Neural cell (in vitro differentiated cells): ENCODE measurements around the gene C2orf42. TPM values are rescaled to one million over a fixed set of nuclear protein-coding genes. Genes with fewer than 3 reads are reported as not detected.

ENCODE experiments used
- H2AFZ ChIP-seq: fragments of 200-600, 300-800 bp; sonication (generic), shearing (Covaris generic); 2 replicates; pipeline ENCODE4 v1.6.0; 2014; ENCODE audit warnings: low read depth, mild to moderate bottlenecking, antibody characterized with exemption, low read length, moderate library complexity
- H3F3A ChIP-seq: fragments of 200-600 bp; shearing (Covaris generic); 2 replicates; pipeline ENCODE4 v1.6.1; 2016; ENCODE audit warnings: mild to moderate bottlenecking, moderate library complexity, mixed read lengths, antibody characterized with exemption, low read length; ENCODE audit not compliant: insufficient read depth, poor library complexity, severe bottlenecking
- H3K27ac ChIP-seq: fragments of 200-600, 300-800 bp; sonication (generic), shearing (Covaris generic); 2 replicates; pipeline ENCODE4 v1.5.1; 2014; ENCODE audit warnings: mild to moderate bottlenecking, low read length, moderate library complexity
- H3K27me3 ChIP-seq: fragments of 300-800, 200-600 bp; sonication (generic), shearing (Covaris generic); 2 replicates; pipeline ENCODE4 v1.6.0; 2014; ENCODE audit warnings: mild to moderate bottlenecking, low read depth, low read length, moderate library complexity; ENCODE audit not compliant: insufficient read depth
- H3K36me3 ChIP-seq: fragments of 300-800, 200-600 bp; sonication (generic), shearing (Covaris generic); 2 replicates; pipeline ENCODE4 v1.5.1; 2014; ENCODE audit warnings: mild to moderate bottlenecking, antibody characterized with exemption, low read length, moderate library complexity; ENCODE audit not compliant: insufficient read depth
- H3K4me2 ChIP-seq: fragments of 300-800, 200-600 bp; sonication (generic), shearing (Covaris generic); 2 replicates; pipeline ENCODE4 v1.6.0; 2014; ENCODE audit warnings: mild to moderate bottlenecking, low read length
- H3K4me3 ChIP-seq: fragments of 300-800, 200-600 bp; sonication (generic), shearing (Covaris generic); 2 replicates; pipeline ENCODE4 v1.5.1; 2014; ENCODE audit warnings: mild to moderate bottlenecking, low read length, moderate library complexity
- H3K79me2 ChIP-seq: fragments of 200-600 bp; shearing (Covaris generic); replicated peaks from 2 replicates; pipeline ENCODE4 v1.6.0; 2014; ENCODE audit warnings: mild to moderate bottlenecking, low read length, moderate library complexity; ENCODE audit not compliant: insufficient read depth
- H3K9ac ChIP-seq: fragments of 300-800, 200-600 bp; sonication (generic), shearing (Covaris generic); 2 replicates; pipeline ENCODE4 v1.6.1; 2016; ENCODE audit warnings: mild to moderate bottlenecking, low read length, mixed read lengths
- H3K9me2 ChIP-seq: fragments of 200-600 bp; shearing (Covaris generic); 2 replicates; pipeline ENCODE4 v1.6.1; 2016; ENCODE audit warnings: mild to moderate bottlenecking, low read length, mixed read lengths; ENCODE audit not compliant: insufficient read depth
- H3K9me3 ChIP-seq: fragments of 200-600, 300-800 bp; sonication (generic), shearing (Covaris generic); 2 replicates; pipeline ENCODE4 v1.6.1; 2016; ENCODE audit warnings: mild to moderate bottlenecking, mixed run types, low read length, moderate library complexity, mixed read lengths
- H4K20me1 ChIP-seq: fragments of 200-600 bp; shearing (Covaris generic); 2 replicates; pipeline ENCODE4 v1.6.1; 2016; ENCODE audit warnings: mild to moderate bottlenecking, mixed run types; ENCODE audit not compliant: insufficient read depth
- EP300 ChIP-seq: fragments of 450-650 bp; conservative IDR thresholded peaks from 2 replicates; pipeline ENCODE4 v1.6.1; 2014; ENCODE audit warnings: antibody characterized with exemption, mild to moderate bottlenecking, moderate library complexity; ENCODE audit not compliant: poor library complexity, severe bottlenecking
- EZH2 ChIP-seq: fragments of 200-600, 300-800 bp; shearing (Covaris generic), sonication (generic); IDR thresholded peaks from 2 replicates; pipeline ENCODE4 v1.6.1; 2014; ENCODE audit warnings: antibody characterized with exemption, low read length, borderline replicate concordance, mild to moderate bottlenecking; ENCODE audit not compliant: insufficient read depth, poor library complexity, severe bottlenecking
- MXI1 ChIP-seq: fragments of 450-650 bp; conservative IDR thresholded peaks from 2 replicates; pipeline ENCODE4 v1.6.1; 2014; ENCODE audit warnings: antibody characterized with exemption, mild to moderate bottlenecking; ENCODE audit not compliant: poor library complexity, severe bottlenecking
- POLR2AphosphoS5 ChIP-seq: IDR thresholded peaks from 2 replicates; pipeline ENCODE4 v1.6.1; 2012
- RAD21 ChIP-seq: fragments of 450-650 bp; conservative IDR thresholded peaks from 2 replicates; pipeline ENCODE4 v1.6.1; 2014; ENCODE audit warnings: antibody characterized with exemption, mild to moderate bottlenecking, moderate library complexity
- SMC3 ChIP-seq: fragments of 450-650 bp; conservative IDR thresholded peaks from 2 replicates; pipeline ENCODE4 v1.6.1; 2014; ENCODE audit warnings: antibody characterized with exemption, mild to moderate bottlenecking, moderate library complexity; ENCODE audit not compliant: poor library complexity
- TAF1 ChIP-seq: IDR thresholded peaks from 2 replicates; pipeline ENCODE4 v1.6.1; 2012; ENCODE audit warnings: low read depth
- polyA plus RNA-seq: library from polyadenylated mRNA; depleted of rRNA; stranded (reverse); fragments of >200 nt; gene quantifications from 2 replicates; pipeline ENCODE4 v1.2.3, GENCODE V29; 2014
- TF ChIP-seq, protein P1 (sequence below): IDR thresholded peaks from 2 replicates; pipeline ENCODE4 v1.6.1; 2012; ENCODE audit warnings: borderline replicate concordance
- TF ChIP-seq, protein P2 (sequence below): fragments of 450-650 bp; IDR thresholded peaks from 2 replicates; pipeline ENCODE4 v1.5.1; 2014; ENCODE audit warnings: antibody characterized with exemption, mild to moderate bottlenecking, moderate library complexity; ENCODE audit not compliant: poor library complexity, severe bottlenecking

Gene C2orf42
- polyA plus RNA-seq, 1 donor from 2014 or later: 14.4 TPM

DNA sequence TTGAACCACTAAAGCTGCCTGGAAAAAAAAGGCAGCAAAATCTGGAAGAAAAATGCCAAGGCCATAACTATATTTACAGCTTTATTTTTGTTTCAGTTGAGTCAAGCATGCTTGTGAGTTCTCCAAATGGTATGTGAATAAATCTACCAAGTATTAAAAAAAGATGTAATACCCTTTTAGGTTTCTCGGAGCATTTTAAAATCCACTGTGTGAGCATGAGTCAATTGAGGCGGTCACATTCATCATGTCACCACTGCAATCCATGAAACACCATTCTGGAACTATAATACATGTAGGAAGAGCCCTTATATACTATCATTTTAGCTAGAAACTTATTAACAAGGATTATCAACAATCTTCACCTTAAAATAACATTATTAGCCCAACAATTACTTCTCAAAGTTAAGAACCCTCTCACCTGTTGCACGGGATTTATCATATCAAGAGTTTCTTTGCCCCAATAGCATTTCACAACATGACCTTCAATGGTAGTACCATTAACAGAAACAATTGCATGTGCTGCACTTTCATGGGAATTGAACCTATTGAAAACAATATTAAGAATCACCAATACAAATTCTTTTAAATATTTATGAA, 24.2 kb upstream of the C2orf42 start:
- Histone ChIP-seq H3K9ac (no peak overlapping the region), H3K27me3 (no peaks in the 10 kb centered on the region), H3K9me3 (no peaks in the 10 kb centered on the region), H3K4me3 (no peak overlapping the region), H3K9me2 (no peaks in the 10 kb centered on the region), H2AFZ (no peak overlapping the region), H3K4me2 (no peak overlapping the region), H3K36me3 (peaks cover 25% of the 10 kb centered on the region), H4K20me1 (peaks cover 5% of the 10 kb centered on the region), H3K27ac (no peak overlapping the region), H3F3A (peaks cover 5% of the 10 kb centered on the region), H3K79me2 (peaks cover 4% of the 10 kb centered on the region)
- TF ChIP-seq, protein P1, sequence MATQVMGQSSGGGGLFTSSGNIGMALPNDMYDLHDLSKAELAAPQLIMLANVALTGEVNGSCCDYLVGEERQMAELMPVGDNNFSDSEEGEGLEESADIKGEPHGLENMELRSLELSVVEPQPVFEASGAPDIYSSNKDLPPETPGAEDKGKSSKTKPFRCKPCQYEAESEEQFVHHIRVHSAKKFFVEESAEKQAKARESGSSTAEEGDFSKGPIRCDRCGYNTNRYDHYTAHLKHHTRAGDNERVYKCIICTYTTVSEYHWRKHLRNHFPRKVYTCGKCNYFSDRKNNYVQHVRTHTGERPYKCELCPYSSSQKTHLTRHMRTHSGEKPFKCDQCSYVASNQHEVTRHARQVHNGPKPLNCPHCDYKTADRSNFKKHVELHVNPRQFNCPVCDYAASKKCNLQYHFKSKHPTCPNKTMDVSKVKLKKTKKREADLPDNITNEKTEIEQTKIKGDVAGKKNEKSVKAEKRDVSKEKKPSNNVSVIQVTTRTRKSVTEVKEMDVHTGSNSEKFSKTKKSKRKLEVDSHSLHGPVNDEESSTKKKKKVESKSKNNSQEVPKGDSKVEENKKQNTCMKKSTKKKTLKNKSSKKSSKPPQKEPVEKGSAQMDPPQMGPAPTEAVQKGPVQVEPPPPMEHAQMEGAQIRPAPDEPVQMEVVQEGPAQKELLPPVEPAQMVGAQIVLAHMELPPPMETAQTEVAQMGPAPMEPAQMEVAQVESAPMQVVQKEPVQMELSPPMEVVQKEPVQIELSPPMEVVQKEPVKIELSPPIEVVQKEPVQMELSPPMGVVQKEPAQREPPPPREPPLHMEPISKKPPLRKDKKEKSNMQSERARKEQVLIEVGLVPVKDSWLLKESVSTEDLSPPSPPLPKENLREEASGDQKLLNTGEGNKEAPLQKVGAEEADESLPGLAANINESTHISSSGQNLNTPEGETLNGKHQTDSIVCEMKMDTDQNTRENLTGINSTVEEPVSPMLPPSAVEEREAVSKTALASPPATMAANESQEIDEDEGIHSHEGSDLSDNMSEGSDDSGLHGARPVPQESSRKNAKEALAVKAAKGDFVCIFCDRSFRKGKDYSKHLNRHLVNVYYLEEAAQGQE: no peak
- TF ChIP-seq SMC3 (no peak), EP300 (no peak), POLR2AphosphoS5 (no peak), TAF1 (no peak), RAD21 (no peak), EZH2 (no peak), MXI1 (no peak)
- TF ChIP-seq, protein P2, sequence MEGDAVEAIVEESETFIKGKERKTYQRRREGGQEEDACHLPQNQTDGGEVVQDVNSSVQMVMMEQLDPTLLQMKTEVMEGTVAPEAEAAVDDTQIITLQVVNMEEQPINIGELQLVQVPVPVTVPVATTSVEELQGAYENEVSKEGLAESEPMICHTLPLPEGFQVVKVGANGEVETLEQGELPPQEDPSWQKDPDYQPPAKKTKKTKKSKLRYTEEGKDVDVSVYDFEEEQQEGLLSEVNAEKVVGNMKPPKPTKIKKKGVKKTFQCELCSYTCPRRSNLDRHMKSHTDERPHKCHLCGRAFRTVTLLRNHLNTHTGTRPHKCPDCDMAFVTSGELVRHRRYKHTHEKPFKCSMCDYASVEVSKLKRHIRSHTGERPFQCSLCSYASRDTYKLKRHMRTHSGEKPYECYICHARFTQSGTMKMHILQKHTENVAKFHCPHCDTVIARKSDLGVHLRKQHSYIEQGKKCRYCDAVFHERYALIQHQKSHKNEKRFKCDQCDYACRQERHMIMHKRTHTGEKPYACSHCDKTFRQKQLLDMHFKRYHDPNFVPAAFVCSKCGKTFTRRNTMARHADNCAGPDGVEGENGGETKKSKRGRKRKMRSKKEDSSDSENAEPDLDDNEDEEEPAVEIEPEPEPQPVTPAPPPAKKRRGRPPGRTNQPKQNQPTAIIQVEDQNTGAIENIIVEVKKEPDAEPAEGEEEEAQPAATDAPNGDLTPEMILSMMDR: no peak

DNA sequence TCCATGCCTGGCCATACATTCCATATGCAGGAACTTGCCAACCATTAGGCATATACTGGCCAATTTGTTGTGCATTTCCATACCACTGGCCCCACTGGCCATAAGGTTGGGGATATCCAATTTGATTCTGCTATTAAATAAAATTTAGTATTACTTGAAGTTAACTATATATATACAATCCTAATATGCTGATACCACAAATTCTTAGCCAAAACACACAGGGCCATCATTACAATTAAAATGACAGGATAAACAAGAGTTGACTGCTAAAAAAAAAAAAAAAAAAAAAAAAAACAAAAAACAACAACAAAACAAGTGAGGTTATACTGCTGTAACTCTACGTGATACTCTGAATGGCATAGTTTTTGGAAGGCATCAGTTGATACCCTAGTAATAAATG, 23.5 kb upstream of the C2orf42 start:
- TF ChIP-seq MXI1 (no peak), TAF1 (no peak), RAD21 (no peak), EZH2 (no peak), SMC3 (no peak), EP300 (no peak), POLR2AphosphoS5 (no peak)
- TF ChIP-seq, protein P1: no peak
- TF ChIP-seq, protein P2: no peak
- H3K9ac ChIP-seq: no peak overlapping the region
- H3K27ac ChIP-seq: no peak overlapping the region
- H3K79me2 ChIP-seq: no peaks in the 10 kb centered on the region
- H3K36me3 ChIP-seq: peaks cover 24% of the 10 kb centered on the region
- H3K9me2 ChIP-seq: no peaks in the 10 kb centered on the region
- no peak overlapping the region for H3K4me2 ChIP-seq
- H2AFZ ChIP-seq: no peak overlapping the region
- no peak overlapping the region for H3K4me3 ChIP-seq
- H4K20me1 ChIP-seq: peaks cover 4% of the 10 kb centered on the region
- peaks cover 5% of the 10 kb centered on the region for H3F3A ChIP-seq
- H3K27me3 ChIP-seq: no peaks in the 10 kb centered on the region
- H3K9me3 ChIP-seq: no peaks in the 10 kb centered on the region
